ENCODE results near the gene RIPK4.

The RIPK4 gene

DNA sequence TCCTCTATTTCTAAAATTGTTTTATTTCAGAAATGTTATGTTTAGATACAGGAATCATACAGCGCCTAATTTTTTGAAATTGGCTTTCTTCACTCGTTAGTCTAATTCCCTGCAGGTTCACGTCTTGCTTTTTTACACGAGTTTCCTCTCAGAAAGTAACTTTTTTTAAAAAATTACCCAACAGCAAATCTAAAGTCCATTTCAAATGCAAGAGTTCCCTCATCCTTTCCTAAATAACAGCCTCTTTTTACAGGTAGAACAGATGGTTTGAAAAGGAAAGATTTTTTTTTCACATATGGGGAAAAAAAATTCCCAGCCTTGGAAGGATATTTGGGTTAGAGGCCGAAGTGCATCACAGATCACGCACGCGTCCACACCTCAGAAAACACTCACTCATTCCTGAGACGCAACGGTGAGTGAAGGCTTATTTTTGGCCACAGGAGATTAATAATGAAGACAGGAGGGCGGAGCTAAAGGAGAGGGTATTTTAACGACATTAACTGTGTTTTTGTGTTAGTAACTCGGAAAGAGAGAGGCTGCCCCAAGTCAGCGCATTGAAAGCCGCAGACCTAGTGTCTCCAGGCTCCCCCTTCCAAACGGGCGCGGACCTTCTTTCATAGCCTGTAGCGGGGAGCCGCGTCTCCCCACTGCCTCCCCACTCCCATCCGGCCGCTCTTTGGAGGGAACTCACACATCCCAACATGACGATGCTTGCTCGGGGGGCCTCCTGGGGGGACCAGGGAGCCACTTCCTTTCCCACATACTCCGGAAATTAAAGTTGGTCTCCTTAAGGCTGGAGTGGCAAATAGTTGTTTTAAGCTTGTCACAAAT, 969 bp upstream of the RIPK4 start:
- no peak for DNase-seq

DNA sequence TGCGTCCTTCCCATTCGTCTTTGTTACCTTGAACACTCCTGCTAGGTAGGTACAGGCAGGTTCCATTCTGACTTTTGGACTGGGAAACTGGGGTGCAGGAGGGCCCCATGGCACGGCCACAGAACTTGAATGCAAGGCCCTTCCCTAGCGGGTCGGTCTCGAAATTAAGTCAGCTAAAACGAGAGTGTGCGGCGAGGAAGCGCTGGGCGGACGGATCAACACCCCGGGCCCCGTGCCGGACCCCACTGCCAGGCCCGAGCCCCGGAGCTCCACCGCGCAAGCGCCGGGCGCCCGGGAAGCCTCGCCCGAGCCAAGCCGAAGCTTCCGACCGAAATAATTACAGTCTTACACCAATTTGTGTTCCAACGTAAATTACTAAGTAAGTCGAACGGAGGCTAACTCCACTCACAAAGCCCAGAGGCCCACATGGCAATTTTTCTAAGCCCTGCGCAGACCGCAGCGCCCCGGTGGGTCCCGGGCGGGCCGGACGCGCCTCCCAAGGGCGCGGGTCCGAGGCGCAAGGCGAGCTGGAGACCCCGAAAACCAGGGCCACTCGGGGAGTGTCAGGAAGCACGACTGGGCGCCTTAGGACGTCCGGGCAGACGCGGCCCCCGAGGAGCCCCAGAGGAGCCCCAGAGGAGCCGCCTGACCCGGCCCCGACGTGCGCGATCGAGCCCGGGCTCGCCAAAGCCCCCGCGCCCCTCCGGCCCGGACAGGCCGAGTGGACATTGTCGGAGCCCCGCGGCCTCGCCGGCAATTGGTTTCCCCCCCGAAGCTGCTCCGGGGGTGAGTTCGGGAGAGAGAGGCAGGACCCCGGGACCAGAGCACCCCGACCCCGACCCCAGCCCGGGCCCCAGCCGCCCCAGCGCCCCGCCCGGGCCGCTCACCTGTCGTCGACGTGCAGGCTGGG, 624 bp downstream of the RIPK4 start:
- no peak for DNase-seq

DNA sequence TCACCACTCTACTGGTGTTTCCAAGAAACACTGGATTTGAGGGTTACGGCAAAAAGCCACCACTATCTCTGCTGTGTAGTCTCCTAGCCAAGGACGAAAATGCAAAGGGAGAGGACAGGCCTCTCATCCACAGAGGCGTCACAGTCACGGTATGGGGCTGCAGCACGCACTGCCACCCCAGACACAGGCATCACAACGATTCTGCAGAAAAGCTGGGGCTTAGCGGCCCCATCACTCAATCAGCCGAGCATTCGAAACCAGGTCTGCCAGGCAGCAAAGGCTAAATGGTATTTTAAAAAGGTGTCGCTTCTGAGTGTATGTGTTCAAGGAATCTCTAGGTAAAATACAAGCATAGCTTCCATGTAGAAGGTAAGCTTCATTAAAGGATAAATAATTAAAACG, 1.4 kb downstream of the RIPK4 start:
- DNase-seq = no peak

DNA sequence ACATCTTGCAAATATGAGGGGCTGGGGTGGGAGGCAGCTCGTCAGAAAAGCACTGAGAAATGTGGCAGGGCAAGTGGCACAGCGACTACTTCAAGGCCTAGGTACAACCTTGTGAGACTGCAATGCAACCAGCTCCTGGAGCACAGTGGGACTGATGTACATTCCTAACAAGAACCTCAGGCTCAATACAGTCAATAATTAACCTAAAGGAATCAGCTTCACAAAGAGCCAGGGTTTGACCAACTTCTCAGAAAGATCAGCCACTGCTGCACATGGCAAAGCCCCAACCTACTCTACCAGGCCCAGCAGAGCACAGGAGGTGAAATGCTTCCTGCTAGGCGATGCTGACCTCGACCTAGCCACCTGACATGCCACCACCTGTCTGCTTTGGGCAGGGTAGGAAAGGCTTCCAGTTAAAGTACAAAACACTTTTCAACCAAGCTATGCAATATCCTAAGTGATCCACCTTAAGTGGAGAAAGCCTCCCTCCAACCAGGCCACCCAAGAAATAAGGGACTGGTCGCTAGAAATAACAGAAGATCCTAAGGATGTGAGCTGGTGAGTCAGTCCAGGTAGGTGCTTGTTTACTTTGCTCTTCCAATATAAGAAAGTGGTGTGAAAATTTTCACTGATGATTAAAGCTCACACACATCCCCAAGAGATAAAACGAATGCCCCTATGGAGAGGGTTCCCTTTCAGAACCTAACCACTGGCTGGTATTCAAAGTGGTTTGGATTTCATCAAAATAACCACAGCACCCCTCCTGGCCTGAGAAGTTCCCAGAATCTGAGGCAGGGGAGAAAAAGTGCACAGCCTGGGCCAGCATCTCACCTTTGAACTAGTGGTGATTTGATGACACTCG, 2.1 kb downstream of the RIPK4 start:
- DNase-seq = no peak

DNA sequence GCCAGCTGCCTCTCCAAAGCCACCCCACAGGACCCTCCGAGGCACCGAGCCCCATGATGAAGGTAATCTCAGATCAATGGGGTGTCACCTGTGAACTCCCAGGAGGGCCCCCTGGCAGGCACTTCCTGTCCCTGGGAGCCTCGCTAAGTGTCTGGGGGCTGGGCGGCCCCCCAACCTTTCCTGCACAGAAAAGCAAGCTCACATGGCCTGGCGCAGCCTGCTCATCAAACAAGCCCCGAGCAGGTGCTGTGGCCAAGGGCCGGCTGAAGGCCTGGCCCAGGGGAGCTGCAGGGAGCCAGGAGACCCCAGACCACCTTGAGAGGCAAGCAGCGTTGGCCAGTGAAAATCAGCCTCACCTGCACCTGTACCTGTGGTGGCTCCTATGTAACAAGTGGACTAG, 2.9 kb downstream of the RIPK4 start:
- DNase-seq = no peak

DNA sequence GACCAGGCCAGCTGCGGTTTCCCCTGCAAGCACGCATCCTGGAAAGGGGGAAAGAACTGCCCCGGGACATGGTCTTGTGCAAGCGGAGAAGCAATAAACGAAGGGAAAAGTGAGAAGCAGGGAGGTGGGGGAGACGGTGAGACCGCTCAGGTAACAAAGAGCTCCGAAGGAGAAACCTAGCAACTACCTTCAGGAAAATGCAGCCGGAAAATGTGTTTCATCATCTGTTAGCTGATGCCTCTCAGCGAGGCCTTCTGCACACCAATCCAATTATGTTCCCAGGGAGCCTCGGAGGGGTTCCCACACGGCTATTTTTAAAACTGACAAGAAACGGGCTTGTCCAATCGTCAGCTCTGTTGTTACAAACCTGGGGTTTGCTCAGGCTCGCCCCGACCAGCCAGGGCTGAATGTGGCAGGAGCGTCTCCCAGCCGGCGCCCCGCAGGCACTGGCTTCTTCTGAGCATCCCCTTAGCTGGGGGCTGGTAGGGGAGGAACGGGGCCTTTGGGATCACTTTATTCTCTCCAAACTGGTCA, 3.4 kb downstream of the RIPK4 start:
- DNase-seq = no peak

DNA sequence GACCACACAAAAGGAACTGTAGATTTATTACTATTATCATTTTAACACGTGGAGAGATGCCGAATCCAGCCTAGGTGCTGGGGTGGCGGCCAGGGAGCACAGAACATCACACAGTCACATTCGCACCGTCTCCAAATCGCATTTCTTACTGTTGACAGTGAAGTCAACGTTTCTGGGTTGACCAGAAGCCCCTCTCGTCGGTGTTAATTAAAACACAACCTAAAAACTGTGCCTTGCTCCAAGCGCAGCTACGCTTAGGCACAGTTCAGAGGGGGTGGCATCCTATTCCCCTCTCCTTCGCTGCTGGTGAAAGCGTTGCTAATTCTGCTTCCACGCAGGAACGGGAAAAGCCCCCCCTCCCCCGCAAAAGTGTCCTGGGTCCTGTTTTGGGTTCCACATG, 4.1 kb downstream of the RIPK4 start:
- no peak for DNase-seq

DNA sequence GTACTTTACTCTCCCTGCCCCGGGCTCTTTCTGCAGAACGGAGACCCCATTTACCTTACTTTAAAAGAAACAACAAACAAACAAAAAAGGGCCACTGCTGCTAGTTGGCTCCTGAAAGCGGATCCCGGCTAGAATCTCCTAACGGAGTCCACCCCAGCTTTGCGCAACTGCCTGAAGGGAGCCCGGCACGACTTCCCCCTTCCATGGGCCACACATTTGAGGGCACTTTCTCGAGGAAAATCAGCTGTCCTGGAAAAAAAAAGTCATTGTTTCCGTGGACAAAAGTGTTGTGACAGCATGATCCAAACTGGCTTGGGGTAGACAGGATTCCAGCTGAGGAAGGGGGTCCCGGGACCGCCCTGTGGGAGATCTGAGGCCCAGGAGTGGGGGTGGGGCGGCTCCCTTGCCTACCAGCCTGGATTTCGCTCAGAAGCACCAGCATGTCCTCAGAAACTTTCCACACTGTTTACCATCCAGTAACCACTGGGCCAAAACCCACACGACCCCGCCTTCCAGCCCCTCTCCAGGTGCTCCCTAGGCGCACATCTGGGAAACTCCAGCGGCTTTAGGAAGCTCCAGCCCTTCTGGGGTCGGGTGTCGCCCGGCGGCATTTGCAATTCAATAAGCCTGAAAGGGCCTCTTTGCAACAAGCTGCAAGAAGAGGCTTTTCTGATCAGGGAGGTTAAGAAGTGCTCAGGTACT, 4.8 kb downstream of the RIPK4 start:
- no peak for DNase-seq

DNA sequence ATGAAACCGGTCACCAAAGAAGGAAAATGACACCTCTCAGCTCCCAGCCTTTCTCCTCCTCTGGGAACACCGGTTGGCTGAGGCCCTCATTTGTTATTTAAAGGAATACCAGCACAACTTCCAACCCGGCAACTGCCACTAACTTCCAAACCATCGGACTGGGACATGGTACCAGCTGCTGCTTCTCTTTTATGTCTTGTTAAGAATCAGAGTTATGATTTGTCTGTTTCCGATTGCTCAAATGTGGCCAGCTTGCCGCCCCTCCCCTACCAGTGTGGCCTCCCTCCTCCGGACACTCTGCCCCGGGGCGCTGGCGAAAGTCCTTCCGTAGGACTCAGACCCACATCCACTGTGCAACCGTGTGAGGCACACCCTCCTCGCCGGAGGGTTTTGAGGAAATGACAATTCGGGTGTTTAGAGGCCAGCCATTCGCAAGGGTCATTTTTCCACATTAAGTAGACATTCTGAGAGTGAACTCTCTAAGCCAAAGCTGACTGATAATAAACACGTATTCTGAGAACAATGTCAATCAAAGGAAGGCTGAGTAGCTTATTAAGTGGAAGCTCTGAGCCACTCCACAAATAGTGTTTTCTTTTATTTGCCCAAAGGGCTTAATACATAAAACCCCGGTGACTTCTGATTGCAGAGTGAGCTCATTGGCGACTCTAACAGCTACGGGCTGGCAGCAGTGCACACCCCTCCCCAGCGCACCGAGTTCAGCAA, 5.5 kb downstream of the RIPK4 start:
- DNase-seq = no peak

DNA sequence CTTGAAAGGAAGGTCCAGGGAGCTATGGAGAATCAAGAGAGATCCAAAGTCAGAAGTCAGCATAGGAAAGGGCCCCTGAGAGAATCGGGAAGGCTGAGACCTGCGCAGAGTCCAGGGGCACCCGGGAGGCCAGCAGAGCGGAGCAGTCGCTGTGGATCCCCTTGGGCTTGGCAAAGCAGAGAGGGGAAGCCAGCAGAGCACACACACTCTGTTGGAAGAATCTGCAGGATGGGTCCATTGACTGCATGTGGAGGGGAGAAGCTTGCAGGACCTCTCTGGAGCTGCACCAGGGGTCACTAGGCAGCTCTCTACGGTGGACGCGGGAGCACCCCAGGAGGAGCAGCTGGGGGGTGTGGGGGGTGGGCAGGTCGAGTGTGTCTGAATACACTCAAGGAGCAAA, 6.4 kb downstream of the RIPK4 start:
- DNase-seq = no peak

DNA sequence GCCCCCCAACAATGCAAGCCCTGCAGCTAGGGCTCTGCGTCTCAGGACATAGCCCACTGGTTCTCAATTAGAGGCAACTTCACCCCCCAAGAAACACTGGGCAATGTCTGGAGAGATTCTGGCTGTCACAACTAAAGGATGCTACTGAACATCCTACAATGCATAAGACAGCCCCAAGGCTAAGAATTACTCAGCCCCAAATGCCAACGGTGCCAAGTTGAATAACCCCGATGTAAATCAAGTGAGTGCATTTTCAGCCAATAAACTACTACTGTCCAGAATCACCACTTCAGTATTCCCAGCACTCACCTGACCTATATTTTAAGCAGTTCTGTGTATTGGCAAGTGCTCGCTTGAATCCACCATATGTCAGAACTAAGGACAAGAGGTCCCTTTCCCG, 6.9 kb downstream of the RIPK4 start:
- DNase-seq = no peak

DNA sequence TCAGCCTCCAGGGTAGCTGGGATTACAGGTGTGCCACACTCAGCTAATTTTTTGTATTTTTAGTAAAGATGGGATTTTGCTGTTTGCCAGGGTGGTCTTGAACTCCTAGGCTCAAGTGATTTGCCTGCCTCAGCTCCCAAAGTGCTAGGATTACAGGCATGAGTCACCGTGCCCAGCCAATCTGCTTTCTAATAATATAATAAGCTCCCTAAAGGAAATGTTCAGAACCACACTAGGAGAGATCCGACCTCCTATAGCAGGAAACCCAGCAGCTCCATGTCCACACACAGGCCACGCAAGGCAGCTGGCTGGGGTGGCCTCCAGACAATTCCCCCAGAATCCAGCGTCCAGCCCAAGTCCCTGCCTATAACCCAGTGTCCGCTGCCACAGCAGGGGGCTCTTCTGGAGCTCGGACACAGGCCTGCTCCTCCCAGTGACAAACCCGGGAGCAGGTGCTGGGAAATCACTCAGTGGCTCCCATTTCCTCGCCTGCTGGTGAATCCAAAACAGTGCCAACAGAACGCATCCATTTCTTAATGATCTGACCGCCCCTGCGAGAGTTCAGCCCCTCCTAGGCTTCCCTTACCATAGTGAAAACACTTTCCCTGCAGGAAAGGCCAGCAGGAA, 7.5 kb downstream of the RIPK4 start:
- DNase-seq = no peak

DNA sequence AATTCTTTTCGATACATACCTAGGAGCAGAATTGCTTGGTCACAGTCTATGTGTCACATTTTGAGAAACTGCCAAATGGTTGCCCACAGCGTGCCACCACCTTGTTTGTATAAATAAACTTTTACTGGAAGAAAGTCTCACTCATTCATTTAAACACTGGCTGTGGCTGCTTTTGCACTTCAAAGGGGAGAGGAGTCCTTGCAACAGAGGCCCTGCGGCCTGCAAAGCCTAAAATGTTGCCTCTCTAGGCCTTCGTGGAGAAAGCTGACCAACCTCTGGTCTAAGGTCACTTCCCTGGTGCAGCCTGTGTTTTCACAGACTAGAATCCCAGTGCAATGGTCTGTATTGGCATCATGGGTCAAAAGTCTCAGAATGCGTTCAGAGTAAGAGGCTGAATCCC, 8.3 kb downstream of the RIPK4 start:
- DNase-seq = no peak

DNA sequence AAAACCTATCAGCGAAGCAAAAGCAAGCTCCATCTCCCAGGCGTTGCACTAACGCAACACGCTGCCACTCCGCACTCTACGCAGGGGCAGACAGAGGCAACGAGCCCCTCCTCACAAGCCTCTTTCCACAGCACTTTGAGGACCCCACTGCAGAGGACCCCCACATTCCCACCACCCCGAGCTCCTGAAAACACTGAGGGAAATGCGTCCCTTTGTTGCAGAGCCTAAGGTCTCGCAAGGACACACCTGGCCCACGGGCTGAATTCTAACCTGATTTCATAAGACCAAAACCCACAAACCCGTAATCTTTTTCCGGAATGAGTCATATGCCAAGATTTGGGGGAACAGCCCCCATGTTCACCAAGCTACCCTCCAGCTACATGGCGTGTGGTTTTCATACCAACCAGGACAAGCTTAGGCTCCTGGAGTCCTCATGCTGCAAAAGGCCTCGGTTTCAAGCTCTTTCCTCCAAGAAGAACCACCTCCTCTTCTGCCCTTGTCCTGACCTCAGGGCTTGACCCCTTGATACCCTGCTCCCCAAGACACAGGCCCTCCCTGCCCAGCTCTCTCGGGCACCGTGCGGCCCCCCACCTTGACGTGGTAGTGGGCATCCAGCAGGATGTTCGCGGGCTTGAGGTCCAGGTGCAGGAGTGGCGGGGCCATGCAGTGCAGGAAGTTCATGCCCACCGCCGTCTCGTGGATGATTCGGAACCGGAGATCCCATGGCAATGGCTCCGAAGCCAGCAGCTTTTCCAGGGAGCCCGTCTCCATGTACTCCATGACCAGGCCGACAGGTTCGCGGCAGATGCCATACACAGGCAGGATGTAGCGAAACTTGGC, 10.7 kb downstream of the RIPK4 start:
- DNase-seq = no peak

DNA sequence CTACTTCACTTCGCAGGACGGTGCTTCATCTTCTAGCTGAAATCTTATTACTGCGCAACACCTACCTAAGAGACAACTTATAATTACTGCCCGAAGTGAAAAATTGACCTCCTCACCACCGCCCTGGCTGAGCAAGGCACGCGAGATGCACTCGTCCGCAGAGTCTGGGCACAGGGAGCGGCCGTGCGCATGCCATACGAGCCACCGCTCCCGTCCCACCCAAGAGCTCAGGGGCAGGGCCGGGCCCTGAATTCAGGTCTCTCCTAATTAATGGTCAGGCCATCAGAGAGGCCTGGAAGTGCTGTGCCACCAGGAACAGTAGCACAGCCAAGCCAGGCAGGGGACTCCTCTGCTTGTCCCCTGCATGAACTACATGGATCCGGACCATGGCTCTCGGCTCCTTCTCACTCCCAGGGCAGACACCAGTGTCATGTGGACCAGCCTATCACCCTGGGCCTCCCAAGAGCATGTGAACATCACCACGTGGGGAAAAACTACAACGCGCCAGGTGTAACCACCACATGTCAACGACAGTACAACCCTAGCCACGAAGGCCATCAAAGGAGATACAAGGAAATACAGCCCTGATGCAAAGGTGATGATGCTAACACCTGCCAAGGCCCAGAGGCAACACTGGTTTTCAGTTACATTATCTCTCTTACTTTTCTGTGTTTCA, 11.5 kb downstream of the RIPK4 start:
- DNase-seq = no peak

DNA sequence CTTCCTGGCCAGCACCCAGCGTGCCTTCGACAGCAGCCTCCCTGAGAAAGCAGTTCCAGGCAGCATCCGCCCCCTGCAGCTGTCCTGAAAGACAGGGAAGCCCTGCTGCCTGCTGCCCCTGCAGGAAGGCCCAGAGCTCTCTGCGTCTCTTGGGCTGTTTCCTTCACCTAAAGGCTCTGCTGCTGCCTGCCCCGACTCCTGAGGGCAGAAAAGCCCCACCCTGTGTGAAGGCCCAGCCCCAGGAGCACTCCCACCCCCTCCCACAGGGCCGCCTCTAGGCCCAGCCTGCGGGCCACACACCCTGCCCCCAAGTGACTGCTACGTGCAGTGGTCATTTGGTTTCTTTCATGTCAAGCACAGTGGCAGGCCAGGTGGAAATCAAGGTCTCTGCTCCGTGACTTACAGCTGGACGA, 12.4 kb downstream of the RIPK4 start:
- no peak for DNase-seq

DNA sequence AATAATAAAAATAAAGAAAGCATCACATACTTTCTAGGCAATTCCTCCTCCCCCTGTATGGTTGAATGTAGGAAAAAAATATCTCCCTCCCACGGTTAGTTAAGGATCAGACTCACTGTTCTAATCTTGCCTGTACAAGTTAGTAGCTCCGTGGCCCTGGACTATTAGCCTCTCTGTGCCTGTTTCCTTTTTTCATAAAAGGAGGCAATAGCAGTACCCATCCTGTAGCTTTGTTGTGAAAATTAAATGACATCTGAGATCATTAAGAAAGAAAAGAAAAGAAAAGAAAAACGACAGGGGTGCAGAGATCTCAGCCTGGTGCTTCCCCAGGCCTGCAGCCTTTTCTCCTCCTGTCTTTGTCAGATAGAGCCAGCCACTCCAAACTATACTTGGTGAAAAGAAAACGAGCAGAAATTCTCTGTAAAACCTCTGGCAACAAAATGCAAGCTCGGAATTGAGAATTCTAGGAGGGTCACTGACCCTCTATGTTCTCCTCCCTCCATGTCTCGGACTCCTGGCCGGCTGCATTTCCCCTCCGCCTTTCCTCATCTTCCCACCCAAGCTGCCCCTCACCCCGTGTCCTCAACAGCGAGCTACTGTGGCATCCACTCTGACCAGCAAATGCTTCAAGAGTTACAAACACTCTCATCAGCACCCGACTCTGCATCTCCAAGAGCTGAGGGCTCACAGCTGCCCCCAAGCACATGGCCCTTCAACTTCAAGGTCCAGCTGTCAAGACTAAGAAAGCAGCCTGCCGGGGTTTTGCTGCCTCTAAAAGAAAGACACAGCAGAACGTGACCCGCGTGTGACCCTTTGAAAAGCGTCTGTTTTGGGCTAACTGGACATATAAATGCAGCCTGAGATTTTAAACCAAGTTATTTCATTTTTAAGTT, 13.6 kb downstream of the RIPK4 start:
- DNase-seq = no peak

DNA sequence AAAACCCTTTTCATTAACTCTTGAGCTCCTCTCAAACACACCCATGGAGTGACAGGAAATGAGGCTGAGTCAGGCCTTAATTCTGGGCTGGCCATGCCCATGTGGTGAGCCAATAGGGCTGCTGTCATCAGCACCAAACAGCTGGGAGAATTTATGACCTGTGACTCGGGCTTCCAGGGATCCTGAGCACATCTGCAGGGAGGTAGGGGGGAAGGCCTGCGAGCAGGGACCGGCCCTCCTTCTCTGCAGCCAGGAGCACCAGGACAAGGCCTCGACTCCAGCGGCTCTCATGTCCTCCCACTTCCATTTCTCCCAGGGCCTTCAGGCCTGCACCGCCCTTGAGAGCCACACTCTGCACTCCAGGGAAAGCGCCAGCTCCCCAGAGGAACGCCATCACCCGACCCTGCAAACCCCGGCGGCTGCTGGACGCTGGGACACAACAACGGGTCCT, 14.6 kb downstream of the RIPK4 start:
- no peak for DNase-seq

Measured in NK-92 treated with Interleukin-12 subunit alpha and Interleukin-12 subunit beta, amount 100 ng/mL, for 24 hours (cell line).